Ascending aorta (tissue), 2 donors: ENCODE results near the gene DPYD. TPM values are rescaled to one million over a fixed set of nuclear protein-coding genes. Genes with fewer than 3 reads are reported as not detected.
A peak's percentile ranks its signal among the peaks of the same experiment; 100 is the strongest.
"Not testable (repeated sequence)": the region's sequence is repeated elsewhere in the genome, so short reads cannot be mapped to it uniquely, and the experiment has no call there.

Source experiments
- DNase-seq, 2 donors: peaks; one replicate each; pipeline ENCODE4 v3.0.0-alpha.2; 2019; ENCODE audit warnings: low spot score in 2 of 2
- H3K27ac ChIP-seq, 2 donors: fragments of 200-600 bp; sonication (generic); one replicate each; pipeline ENCODE4 v1.5.1; 2016 to 2017; ENCODE audit warnings: mild to moderate bottlenecking in 1 of 2
- H3K27me3 ChIP-seq: fragments of 200-600 bp; sonication (generic); one replicate; pipeline ENCODE4 v1.5.1; 2017
- H3K36me3 ChIP-seq, 2 donors: fragments of 200-600 bp; sonication (generic); one replicate each; pipeline ENCODE4 v1.5.1; 2016
- H3K4me1 ChIP-seq, 2 donors: fragments of 200-600 bp; sonication (generic); one replicate each; pipeline ENCODE4 v1.5.1; 2016 to 2017; ENCODE audit warnings: mild to moderate bottlenecking in 1 of 2
- H3K4me3 ChIP-seq, 2 donors: fragments of 200-600 bp; sonication (generic); one replicate each; pipeline ENCODE4 v1.5.1; 2016 to 2017; ENCODE audit warnings: mild to moderate bottlenecking in 1 of 2
- H3K9me3 ChIP-seq, 2 donors: fragments of 200-600 bp; sonication (generic); one replicate each; pipeline ENCODE4 v1.5.1; 2016
- CTCF ChIP-seq, 3 experiments: fragments of 200-600 bp in 2 of 3; fragments of 450-650 bp in 1 of 3; sonication (generic) in 2 of 3; IDR thresholded peaks; one replicate each; pipeline ENCODE4 v1.5.1; 2016 to 2019; ENCODE audit warnings: antibody characterized with exemption in 3 of 3, mild to moderate bottlenecking in 1 of 3, moderate library complexity in 1 of 3
- intact Hi-C: fragments of 100-400 bp; cut with DNase I; formaldehyde crosslinking; loops from one replicate; pipeline ENCODE4 v1.15.1; 2023
- total RNA-seq: library from RNA; depleted of rRNA; stranded (reverse); fragments of >200 nt; gene quantifications from one replicate; pipeline ENCODE4 v1.1.0, GENCODE V29; 2016

Gene DPYD
- total RNA-seq, 1 donor from 2014 or later, result 22.9 TPM

- Histone ChIP-seq H3K9me3 (no peaks in the 10 kb centered on the region), H3K27me3 (no peaks in the 10 kb centered on the region), H3K4me3 (no peak overlapping the region), H3K27ac (no peak overlapping the region), H3K4me1 (no peaks in the 10 kb centered on the region), H3K36me3 (no peaks in the 10 kb centered on the region)
- intact Hi-C loops, result no loop called here
- no peak for DNase-seq
- TF ChIP-seq CTCF (IDR thresholded peaks at IDR 0.05), result peak in 1 of 3 experiments; percentile 10
Observed at GRCh38 chr1:97243973-97244560, 676.8 kb downstream of the DPYD start.

- intact Hi-C loops, result no loop called here
- H3K4me1 ChIP-seq, result no peaks in the 10 kb centered on the region
- H3K27me3 ChIP-seq, result no peaks in the 10 kb centered on the region
- no peak overlapping the region for H3K27ac ChIP-seq
- TF ChIP-seq CTCF (IDR thresholded peaks at IDR 0.05), result no peak
- no peaks in the 10 kb centered on the region for H3K36me3 ChIP-seq
- no peaks in the 10 kb centered on the region for H3K9me3 ChIP-seq
- H3K4me3 ChIP-seq, result no peak overlapping the region
- DNase-seq, result no peak
Observed at GRCh38 chr1:97238816-97239215, 682.0 kb downstream of the DPYD start.

- H3K9me3 ChIP-seq, H3K27ac ChIP-seq, H3K27me3 ChIP-seq, intact Hi-C loops, DNase-seq, H3K4me1 ChIP-seq, H3K4me3 ChIP-seq: not testable (repeated sequence)
- H3K36me3 ChIP-seq, result peaks cover 0 to 13% of the 10 kb centered on the region in 2 donors
Observed at GRCh38 chr1:97231354-97231753, 689.5 kb downstream of the DPYD start.

- no peak for DNase-seq
- no peaks in the 10 kb centered on the region for H3K9me3 ChIP-seq
- no peak overlapping the region for H3K4me3 ChIP-seq
- no peak overlapping the region for H3K27ac ChIP-seq
- H3K27me3 ChIP-seq, result no peaks in the 10 kb centered on the region
- H3K4me1 ChIP-seq, result no peaks in the 10 kb centered on the region
- no peaks in the 10 kb centered on the region for H3K36me3 ChIP-seq
- no peak for TF ChIP-seq CTCF (IDR thresholded peaks at IDR 0.05)
- intact Hi-C loops, result no loop called here
Observed at GRCh38 chr1:97212671-97213070, 708.2 kb downstream of the DPYD start.

GRCh38 chr1:97210307-97210706 lies 710.5 kb downstream of the DPYD start:
- no peak overlapping the region for H3K4me3 ChIP-seq
- intact Hi-C loops, result no loop called here

More at GRCh38 chr1:97210307-97210706, 710.5 kb downstream of the DPYD start:
- no peak for TF ChIP-seq CTCF (IDR thresholded peaks at IDR 0.05)
- Histone ChIP-seq H3K27me3 (no peaks in the 10 kb centered on the region), H3K9me3 (no peaks in the 10 kb centered on the region), H3K27ac (no peak overlapping the region), H3K36me3 (no peaks in the 10 kb centered on the region), H3K4me1 (no peaks in the 10 kb centered on the region)
- no peak for DNase-seq
